H1 (cell line): ENCODE results near the gene PPP1R3F. TPM values are rescaled to one million over a fixed set of nuclear protein-coding genes. Genes with fewer than 3 reads are reported as not detected.

Experiments
- CTCF ChIA-PET: fragments of 300-600 bp; sonication (Branson Sonifier 250); formaldehyde crosslinking; loops from one replicate; lab custom pipeline; 2021; ENCODE audit not compliant: partially characterized antibody; lab: Charles Lee
- POLR2A ChIA-PET: fragments of 300-600 bp; sonication (Branson Sonifier 250); formaldehyde crosslinking; loops from one replicate; lab custom pipeline; 2021; ENCODE audit warnings: inconsistent platforms; ENCODE audit not compliant: partially characterized antibody; lab: Charles Lee
- DNase-seq, 2 experiments: peaks; one replicate each; pipeline versions ENCODE4 v3.0.0 to v3.0.0-alpha.2; 2010 to 2022; ENCODE audit warnings: low spot score in 2 of 2, low read depth in 1 of 2, mixed read lengths in 1 of 2
- FAIRE-seq: peaks from 2 replicates; lab custom pipeline; 2011; peaks lifted over from hg19 to GRCh38; lab: Jason Lieb, UNC
- H2AFZ ChIP-seq: 2 replicates; pipeline ENCODE4 v1.8.1; 2012; ENCODE audit warnings: low read length, inconsistent platforms
- H2AK5ac ChIP-seq: 2 replicates; pipeline ENCODE4 v1.6.1; 2013; ENCODE audit warnings: low read depth, low read length
- H2BK120ac ChIP-seq: replicated peaks from 2 replicates; pipeline ENCODE3; 2013; ENCODE audit warnings: low read depth, low read length, inconsistent platforms
- H2BK12ac ChIP-seq: 2 replicates; pipeline ENCODE4 v1.6.1; 2013; ENCODE audit warnings: low read depth, low read length
- H2BK15ac ChIP-seq: 2 replicates; pipeline ENCODE4 v1.6.1; 2013; ENCODE audit warnings: low read length
- H2BK20ac ChIP-seq: 2 replicates; pipeline ENCODE4 v1.6.1; 2013; ENCODE audit warnings: low read length
- H2BK5ac ChIP-seq: 2 replicates; pipeline ENCODE4 v1.6.1; 2013; ENCODE audit warnings: low read depth, low read length
- H3K14ac ChIP-seq: 2 replicates; pipeline ENCODE4 v1.6.1; 2013; ENCODE audit warnings: inconsistent platforms; ENCODE audit not compliant: insufficient read length
- H3K18ac ChIP-seq: 2 replicates; pipeline ENCODE4 v1.6.1; 2013; ENCODE audit warnings: low read length; ENCODE audit errors: extremely low read depth
- H3K23ac ChIP-seq: 2 replicates; pipeline ENCODE4 v1.6.1; 2013; ENCODE audit warnings: inconsistent platforms; ENCODE audit not compliant: insufficient read length
- H3K23me2 ChIP-seq: 2 replicates; pipeline ENCODE4 v1.6.1; 2013; ENCODE audit warnings: low read depth, low read length
- H3K27ac ChIP-seq: 2 replicates; pipeline ENCODE4 v1.6.1; 2011; ENCODE audit warnings: low read depth, low read length, inconsistent platforms
- H3K27me3 ChIP-seq, 4 experiments: replicated peaks in 1 of 4; 1 replicate in 1 of 4; 2 replicates in 3 of 4; pipeline versions ENCODE4 v1.6.1 to v1.8.1; 2011 to 2013; ENCODE audit warnings: low read length in 3 of 4, mild to moderate bottlenecking in 3 of 4, inconsistent platforms in 2 of 4, mixed read lengths in 2 of 4, moderate library complexity in 1 of 4; ENCODE audit not compliant: control insufficient read depth in 3 of 4, insufficient read depth in 3 of 4; ENCODE audit errors: extremely low read depth in 1 of 4
- H3K36me3 ChIP-seq, 4 experiments: 2 replicates each; pipeline versions ENCODE4 v1.6.1 to v1.8.1; 2011 to 2013; ENCODE audit warnings: mild to moderate bottlenecking in 4 of 4, low read length in 3 of 4, moderate library complexity in 2 of 4, control low read depth in 1 of 4, inconsistent platforms in 1 of 4; ENCODE audit not compliant: insufficient read depth in 4 of 4, control insufficient read depth in 2 of 4
- H3K4ac ChIP-seq: replicated peaks from 2 replicates; pipeline ENCODE3; 2013; ENCODE audit warnings: low read length, low read depth, mixed read lengths, inconsistent platforms; ENCODE audit not compliant: insufficient read length
- H3K4me1 ChIP-seq, 4 experiments: replicated peaks in 1 of 4; 1 replicate in 1 of 4; 2 replicates in 3 of 4; pipeline versions ENCODE4 v1.6.1 to v1.8.1; 2011 to 2013; ENCODE audit warnings: low read length in 3 of 4, inconsistent platforms in 2 of 4, mixed read lengths in 1 of 4; ENCODE audit not compliant: insufficient read depth in 4 of 4, control insufficient read depth in 3 of 4
- H3K4me2 ChIP-seq, 2 experiments: 2 replicates each; pipeline versions ENCODE4 v1.6.1 to v1.8.1; 2011 to 2013; ENCODE audit warnings: low read depth in 2 of 2, low read length in 2 of 2, control low read depth in 1 of 2, inconsistent platforms in 1 of 2, mild to moderate bottlenecking in 1 of 2; ENCODE audit not compliant: insufficient read depth in 1 of 2
- H3K4me3 ChIP-seq, 4 experiments: fragments of 200-600, 300-600 bp in 1 of 4; sonication (generic), shearing (Covaris generic), sonication (Bioruptor Twin) in 1 of 4; 2 replicates each; pipeline versions ENCODE4 v1.5.1 to v1.8.1; 2011 to 2016; ENCODE audit warnings: low read length in 4 of 4, low read depth in 3 of 4, control low read depth in 2 of 4, inconsistent platforms in 2 of 4, mild to moderate bottlenecking in 2 of 4, mixed read lengths in 1 of 4, moderate library complexity in 1 of 4; ENCODE audit not compliant: insufficient read depth in 2 of 4; ENCODE audit errors: extremely low read depth in 1 of 4
- H3K56ac ChIP-seq: replicated peaks from 2 replicates; pipeline ENCODE3; 2013; ENCODE audit warnings: low read depth, mild to moderate bottlenecking, mixed read lengths, low read length, inconsistent platforms; ENCODE audit not compliant: insufficient read length
- H3K79me1 ChIP-seq: 2 replicates; pipeline ENCODE4 v1.6.1; 2013; ENCODE audit warnings: low read depth, low read length, control low read depth
- H3K79me2 ChIP-seq, 2 experiments: 2 replicates each; pipeline versions ENCODE4 v1.6.1 to v1.8.1; 2012 to 2013; ENCODE audit warnings: low read length in 2 of 2, mild to moderate bottlenecking in 2 of 2, inconsistent platforms in 1 of 2; ENCODE audit not compliant: insufficient read depth in 2 of 2, control insufficient read depth in 1 of 2
- H3K9ac ChIP-seq, 4 experiments: replicated peaks in 1 of 4; 1 replicate in 1 of 4; 2 replicates in 3 of 4; pipeline versions ENCODE4 v1.6.1 to v1.8.1; 2011 to 2013; ENCODE audit warnings: low read depth in 3 of 4, low read length in 3 of 4, control low read depth in 2 of 4, mild to moderate bottlenecking in 2 of 4, moderate library complexity in 2 of 4, inconsistent platforms in 1 of 4; ENCODE audit errors: extremely low read depth in 1 of 4
- H3K9me3 ChIP-seq, 2 experiments: 2 replicates each; pipeline versions ENCODE4 v1.6.1 to v1.8.1; 2012 to 2013; ENCODE audit warnings: mild to moderate bottlenecking in 2 of 2, moderate library complexity in 2 of 2, control low read depth in 1 of 2, inconsistent platforms in 1 of 2, low read depth in 1 of 2, low read length in 1 of 2, mixed read lengths in 1 of 2; ENCODE audit not compliant: insufficient read depth in 2 of 2
- H4K20me1 ChIP-seq, 2 experiments: replicated peaks in 1 of 2; 2 replicates each; pipeline versions ENCODE3 to v1.8.1; 2011 to 2013; ENCODE audit warnings: inconsistent platforms in 2 of 2, low read length in 2 of 2, mild to moderate bottlenecking in 1 of 2; ENCODE audit not compliant: insufficient read depth in 2 of 2, control insufficient read depth in 1 of 2
- H4K5ac ChIP-seq: 2 replicates; pipeline ENCODE4 v1.6.1; 2013; ENCODE audit warnings: low read length, low read depth, mixed read lengths, inconsistent platforms; ENCODE audit not compliant: insufficient read length
- H4K8ac ChIP-seq: 2 replicates; pipeline ENCODE4 v1.8.0; 2013; ENCODE audit warnings: mild to moderate bottlenecking, moderate library complexity, low read length, inconsistent platforms; ENCODE audit not compliant: insufficient read depth; ENCODE audit errors: extremely low read depth
- H4K91ac ChIP-seq: replicated peaks from 2 replicates; pipeline ENCODE3; 2013; ENCODE audit warnings: low read length, mixed read lengths, inconsistent platforms; ENCODE audit not compliant: insufficient read length
- CTCF ChIP-seq, 3 experiments: IDR thresholded peaks; 1 replicate in 2 of 3; 2 replicates in 1 of 3; pipeline versions ENCODE4 v1.5.1 to v1.6.1; 2011; ENCODE audit warnings: low read length in 3 of 3, mild to moderate bottlenecking in 3 of 3, inconsistent platforms in 2 of 3, low read depth in 1 of 3, moderate library complexity in 1 of 3; ENCODE audit not compliant: insufficient read depth in 1 of 3; ENCODE audit errors: control extremely low read depth in 1 of 3
- JUND ChIP-seq: IDR thresholded peaks from 2 replicates; pipeline ENCODE4 v1.6.1; 2011; ENCODE audit warnings: mild to moderate bottlenecking, improper control_type of control experiment, low read length
- KDM4A ChIP-seq: IDR thresholded peaks from one replicate; pipeline ENCODE4 v1.7.1; 2012; ENCODE audit warnings: low read depth, mild to moderate bottlenecking, moderate library complexity, low read length, inconsistent platforms; ENCODE audit not compliant: severe bottlenecking
- RAD21 ChIP-seq, 2 experiments: IDR thresholded peaks in 1 of 2; conservative IDR thresholded peaks in 1 of 2; 2 replicates each; pipeline ENCODE4 v1.6.1; 2011; ENCODE audit warnings: low read depth in 2 of 2, low read length in 2 of 2, improper control_type of control experiment in 1 of 2, inconsistent platforms in 1 of 2, mild to moderate bottlenecking in 1 of 2, moderate library complexity in 1 of 2
- RFX5 ChIP-seq: IDR thresholded peaks from 2 replicates; pipeline ENCODE4 v1.6.1; 2011; ENCODE audit warnings: low read depth, low read length, improper control_type of control experiment, borderline replicate concordance
- TAF1 ChIP-seq: IDR thresholded peaks from 2 replicates; pipeline ENCODE4 v1.6.1; 2011; ENCODE audit warnings: mild to moderate bottlenecking, low read depth, low read length
- WGBS, 2 experiments: shearing (Covaris generic) in 1 of 2; methylation state at CpG; one replicate each; pipeline versions ENCODE4 v1.1.6 to v1.1.7; 2013 to 2015; ENCODE audit warnings: low lambda C conversion rate in 2 of 2, mixed read lengths in 2 of 2, inconsistent platforms in 1 of 2, low coverage in 1 of 2, missing lambda C conversion rate in 1 of 2; ENCODE audit not compliant: insufficient replicate concordance in 2 of 2, insufficient coverage in 1 of 2, insufficient read length in 1 of 2; ENCODE audit errors: extremely low coverage in 1 of 2, missing lambda C conversion rate in 1 of 2; 5-methylcytosine and 5-hydroxymethylcytosine counted together
- polyA plus RNA-seq, 7 experiments: library from polyadenylated mRNA; depleted of rRNA in 3 of 7; stranded (reverse) in 5 of 7; unstranded in 2 of 7; fragments of >200 nt in 5 of 7; fragments of 200-250 nt in 2 of 7; gene quantifications; 1 replicate in 5 of 7; 2 replicates in 1 of 7; 4 replicates in 1 of 7; pipeline versions ENCODE4 v1.2.1 to v1.2.3, GENCODE V29; 2011 to 2013; ENCODE audit warnings: missing spikeins in 2 of 7, mixed read lengths in 2 of 7
- total RNA-seq: library from RNA; stranded (reverse); fragmentation: NEBNext Ultra II Directional; extraction: Animal tissue kit (Norgen Biotek cat#: 25700); gene quantifications from 2 replicates; pipeline ENCODE4 v1.2.1, GENCODE V29; 2021

PPP1R3F gene
- total and polyA plus RNA-seq, 2 of the 8 experiments (the other 6 are each of a cell fraction or from before 2014, with no cell fraction given), result 5.1 to 6.8 TPM

- peak overlapping the region in 2 of 4 experiments; percentile 37 to 43; a peak in 4 of 7 replicates for H3K9ac ChIP-seq
- peak overlapping the region; percentile 12 for H3K56ac ChIP-seq
- POLR2A ChIA-PET, result interaction anchor here (0.8 kb wide), 1 partner anchor 46 kb away, joined by 4 read pairs; no protein-coding TSS in a partner anchor
- TF ChIP-seq RAD21 (IDR thresholded peaks at IDR 0.05 in 1 of 2, conservative IDR thresholded peaks at IDR 0.05 in 1 of 2; ENCODE audit: low read depth in 2 of 2, low read length in 2 of 2) (peak in 1 of 2 experiments; percentile 9; a peak in 1 of 4 replicates), RFX5 (no peak), JUND (no peak), KDM4A (peak; percentile 22), CTCF (IDR thresholded peaks at IDR 0.05; ENCODE audit: control extremely low read depth in 1 of 3, insufficient read depth in 1 of 3, low read depth in 1 of 3, low read length in 3 of 3) (peak in 2 of 3 experiments; percentile 15 to 32; a peak in 1 of 4 replicates), TAF1 (0 out of 2 replicates have a peak, but pooled peaks have one; percentile 9)
- H3K27me3 ChIP-seq, result no peaks in the 10 kb centered on the region
- H3K4me3 ChIP-seq, result peak overlapping the region; percentile 43 to 63 (median 54)
- H3K4me2 ChIP-seq, result peak overlapping the region; percentile 71 to 86
- peak overlapping the region; percentile 69 for H4K5ac ChIP-seq
- peak overlapping the region; percentile 60; the same call in 1 of the 2 replicates for H2BK12ac ChIP-seq
- H3K4me1 ChIP-seq, result peaks cover 0 to 7% (median 3%) of the 10 kb centered on the region in 4 experiments; a peak in 2 of 7 replicates
- H2BK5ac ChIP-seq, result no peak overlapping the region
- H4K8ac ChIP-seq, result no peak overlapping the region
- no peak overlapping the region for H3K14ac ChIP-seq
- no peak overlapping the region for H4K91ac ChIP-seq
- no peaks in the 10 kb centered on the region for H3K9me3 ChIP-seq
- H4K20me1 ChIP-seq, result no peaks in the 10 kb centered on the region
- peak in 1 of 2 experiments; percentile 78 for DNase-seq
- H3K79me1 ChIP-seq, result no peaks in the 10 kb centered on the region
- 4% methylated on average over 8 of the region's 44 CpGs; no CpG with 5 or more reads in 1 of the 2 experiments for WGBS, 2 experiments
- H3K36me3 ChIP-seq, result no peaks in the 10 kb centered on the region
- H3K27ac ChIP-seq, result no peak overlapping the region
- no peak overlapping the region for H2AFZ ChIP-seq
- H2BK15ac ChIP-seq, result no peak overlapping the region
- no peak overlapping the region for H2BK120ac ChIP-seq
- CTCF ChIA-PET, result interaction anchor here (0.8 to 1.1 kb wide), 2 partner anchors 38 to 86 kb away, joined by 3 read pairs; no protein-coding TSS in a partner anchor
- H3K23ac ChIP-seq, result no peak overlapping the region
- peak overlapping the region; percentile 60 for H3K18ac ChIP-seq
- H3K23me2 ChIP-seq, result peaks cover 8% of the 10 kb centered on the region; the same call in 1 of the 2 replicates
- no peak for FAIRE-seq
- 0 out of 2 replicates have a peak overlapping the region, but pooled peaks have one; percentile 18 for H2BK20ac ChIP-seq
- H3K79me2 ChIP-seq, result no peaks in the 10 kb centered on the region
- no peak overlapping the region for H3K4ac ChIP-seq
- no peak overlapping the region for H2AK5ac ChIP-seq
These were observed 38.9 kb upstream of the PPP1R3F start for GRCh38 chrX:49230500-49231232.
